Stimulated activated CD8-positive, alpha-beta memory T cell treated with anti-CD3 and anti-CD28 coated beads, Interleukin-7, amount 100 ng/mL, for 1 hour (primary cell): ENCODE measurements around the gene CSNK2A1.

Source experiments
- DNase-seq, 2 donors: peaks; one replicate each; pipeline ENCODE4 v3.0.0-alpha.2; 2020; ENCODE audit warnings: low read depth in 2 of 2

CSNK2A1 gene

GRCh38 chr20:430091-430999 is 113.2 kb downstream of the CSNK2A1 start:
- DNase-seq: no peak

GRCh38 chr20:428658-429200 is 114.9 kb downstream of the CSNK2A1 start:
- no peak for DNase-seq

GRCh38 chr20:427849-428657 is 115.5 kb downstream of the CSNK2A1 start:
- DNase-seq: no peak

GRCh38 chr20:427401-427800 is 116.2 kb downstream of the CSNK2A1 start:
- DNase-seq: no peak

- no peak for DNase-seq
These were observed 117.0 kb downstream of the CSNK2A1 start for GRCh38 chr20:426566-426965.
